Rectal smooth muscle tissue (tissue), 1 donor: Measurements from ENCODE around the gene ANO9.
A peak's percentile ranks its signal among the peaks of the same experiment; 100 is the strongest.
"Not testable (repeated sequence)": the region's sequence is repeated elsewhere in the genome, so short reads cannot be mapped to it uniquely, and the experiment has no call there.

Experiments
- H3K27ac ChIP-seq: one replicate; pipeline ENCODE4 v1.7.0; 2013; ENCODE audit warnings: low read depth, low read length, inconsistent platforms
- H3K27me3 ChIP-seq: one replicate; pipeline ENCODE4 v1.7.0; 2013; ENCODE audit warnings: low read length; ENCODE audit not compliant: control insufficient read depth, insufficient read depth
- H3K36me3 ChIP-seq: one replicate; pipeline ENCODE4 v1.7.0; 2013; ENCODE audit warnings: low read length; ENCODE audit not compliant: control insufficient read depth, insufficient read depth
- H3K4me1 ChIP-seq: one replicate; pipeline ENCODE4 v1.7.0; 2013; ENCODE audit warnings: low read length; ENCODE audit not compliant: control insufficient read depth, insufficient read depth
- H3K4me3 ChIP-seq: one replicate; pipeline ENCODE4 v1.7.0; 2013; ENCODE audit warnings: low read length
- H3K9ac ChIP-seq: one replicate; pipeline ENCODE4 v1.7.0; 2013; ENCODE audit warnings: low read length

Gene ANO9

DNA sequence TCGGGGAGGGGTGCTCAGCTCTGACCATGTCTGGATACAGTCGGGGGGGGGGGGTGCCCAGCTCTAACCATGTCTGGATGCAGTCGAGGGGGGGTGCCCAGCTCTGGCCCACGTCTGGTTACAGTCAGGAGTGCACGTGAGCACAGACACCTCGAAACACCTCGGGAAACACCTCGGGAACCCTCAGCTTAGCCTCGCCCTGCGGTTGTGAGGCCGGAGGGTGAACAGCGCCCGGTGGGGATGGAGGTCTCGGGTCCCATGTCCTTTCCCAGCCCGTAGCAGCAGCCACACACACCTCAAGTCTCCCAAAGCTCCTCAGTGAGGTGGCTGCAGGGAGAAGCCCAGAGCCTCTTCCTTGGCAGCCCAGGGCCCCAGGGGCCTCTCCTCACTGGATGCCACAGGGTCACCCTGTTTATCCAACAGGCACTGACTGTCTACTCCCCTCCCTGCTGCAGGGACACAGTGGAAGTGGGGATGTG, 29.1 kb downstream of the ANO9 start:
- Histone ChIP-seq H3K4me1 (no peaks in the 10 kb centered on the region), H3K27ac (no peak overlapping the region), H3K27me3 (peaks cover 5% of the 10 kb centered on the region), H3K9ac (no peak overlapping the region), H3K36me3 (no peaks in the 10 kb centered on the region), H3K4me3 (no peak overlapping the region)

- H3K27me3 ChIP-seq, H3K9ac ChIP-seq, H3K4me1 ChIP-seq, H3K27ac ChIP-seq, H3K36me3 ChIP-seq, H3K4me3 ChIP-seq: not testable (repeated sequence)
Observed at GRCh38 chr11:411520-411919, 30.3 kb downstream of the ANO9 start.

DNA sequence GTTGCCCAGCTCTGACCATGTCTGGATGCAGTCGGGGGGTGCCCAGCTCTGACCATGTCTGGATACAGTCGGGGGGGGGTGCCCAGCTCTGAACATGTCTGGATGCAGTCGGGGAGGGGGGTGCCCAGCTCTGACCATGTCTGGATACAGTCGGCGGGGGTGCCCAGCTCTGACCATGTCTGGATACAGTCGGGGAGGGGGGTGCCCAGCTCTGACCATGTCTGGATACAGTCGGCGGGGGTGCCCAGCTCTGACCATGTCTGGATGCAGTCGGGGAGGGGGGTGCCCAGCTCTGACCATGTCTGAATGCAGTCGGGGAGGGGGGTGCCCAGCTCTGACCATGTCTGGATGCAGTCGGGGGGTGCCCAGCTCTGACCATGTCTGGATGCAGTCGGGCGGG, 31.1 kb downstream of the ANO9 start:
- not testable (repeated sequence) for H3K4me3 ChIP-seq, H3K36me3 ChIP-seq, H3K27ac ChIP-seq, H3K4me1 ChIP-seq, H3K27me3 ChIP-seq, H3K9ac ChIP-seq

DNA sequence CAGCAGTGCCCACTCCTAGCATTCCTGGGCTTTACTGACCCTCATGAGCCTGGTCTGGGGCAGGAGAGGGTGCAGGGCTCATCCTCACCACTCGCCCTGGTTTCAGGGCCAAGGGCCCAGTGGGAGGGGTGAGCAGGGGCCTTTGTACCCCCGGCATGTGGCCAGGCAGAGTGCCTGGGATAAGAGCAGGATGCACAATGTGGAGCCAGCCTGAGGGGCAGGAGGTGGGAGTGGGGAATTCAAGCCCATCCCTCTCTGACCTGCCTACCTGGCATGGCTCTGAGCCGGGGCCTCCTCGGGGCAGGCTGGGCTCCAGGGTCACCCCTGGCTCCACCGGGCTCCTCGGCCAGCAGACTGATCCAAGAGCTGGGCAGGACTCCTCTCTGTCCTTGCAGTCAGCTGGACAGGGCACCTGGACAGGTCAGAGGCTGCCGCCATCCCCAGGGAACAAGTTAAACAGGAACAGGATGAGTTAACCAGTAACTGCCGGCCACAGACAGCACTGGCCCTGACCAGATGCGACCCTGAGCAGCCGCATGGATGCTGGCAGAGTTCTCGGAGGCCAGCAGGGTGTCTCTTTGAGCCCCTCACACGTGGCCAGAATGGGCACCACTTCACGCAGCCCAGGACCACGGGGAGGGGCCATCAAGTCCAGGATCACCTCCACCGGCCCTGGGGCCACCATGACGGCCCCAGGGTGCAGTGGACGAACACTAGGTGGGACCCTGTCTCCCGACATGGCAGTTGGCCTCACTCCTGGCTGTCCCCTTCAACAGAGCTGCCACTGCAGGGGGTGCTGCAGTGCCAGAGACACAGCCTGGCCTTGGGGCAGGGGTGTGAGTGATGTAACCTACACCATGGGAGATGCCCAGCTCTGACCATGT, 32.0 kb downstream of the ANO9 start:
- H3K4me1 ChIP-seq: peaks cover 4% of the 10 kb centered on the region
- H3K27ac ChIP-seq: no peak overlapping the region
- H3K27me3 ChIP-seq: peaks cover 2% of the 10 kb centered on the region
- no peak overlapping the region for H3K9ac ChIP-seq
- no peaks in the 10 kb centered on the region for H3K36me3 ChIP-seq
- no peak overlapping the region for H3K4me3 ChIP-seq

- no peaks in the 10 kb centered on the region for H3K36me3 ChIP-seq
- H3K27me3 ChIP-seq: peaks cover 2% of the 10 kb centered on the region
- no peak overlapping the region for H3K27ac ChIP-seq
- H3K9ac ChIP-seq: no peak overlapping the region
- peaks cover 4% of the 10 kb centered on the region for H3K4me1 ChIP-seq
- H3K4me3 ChIP-seq: no peak overlapping the region
Observed at GRCh38 chr11:409008-409599, 32.7 kb downstream of the ANO9 start.

- Histone ChIP-seq H3K4me1 (peaks cover 4% of the 10 kb centered on the region), H3K4me3 (no peak overlapping the region), H3K36me3 (no peaks in the 10 kb centered on the region), H3K9ac (no peak overlapping the region), H3K27ac (no peak overlapping the region), H3K27me3 (peaks cover 2% of the 10 kb centered on the region)
Observed at GRCh38 chr11:408154-409007, 33.4 kb downstream of the ANO9 start.

DNA sequence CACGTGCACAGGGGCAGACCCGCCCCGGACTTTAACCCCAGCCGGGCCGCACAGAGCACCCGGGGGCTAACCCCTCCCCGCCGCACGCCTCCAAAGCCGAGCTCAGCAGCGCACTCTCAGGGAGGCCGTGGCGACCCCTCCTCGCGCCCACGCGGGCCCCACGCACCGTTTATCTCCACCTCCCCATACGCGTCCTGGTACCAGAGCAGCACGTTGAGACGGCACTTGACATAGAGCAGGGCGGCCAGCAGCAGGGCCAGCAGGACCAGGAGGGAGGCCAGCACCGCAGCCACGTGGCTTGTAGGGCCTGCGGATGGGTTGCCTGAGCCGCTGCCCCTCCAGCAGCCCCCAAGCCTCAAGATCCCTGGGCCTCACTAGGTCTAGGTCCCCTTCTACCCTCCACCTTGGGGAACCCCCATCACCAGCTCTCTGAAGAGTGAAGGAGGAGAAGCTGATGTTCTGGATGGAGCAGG, 34.1 kb downstream of the ANO9 start:
- Histone ChIP-seq H3K27ac (no peak overlapping the region), H3K36me3 (no peaks in the 10 kb centered on the region), H3K27me3 (peaks cover 2% of the 10 kb centered on the region), H3K4me1 (peaks cover 4% of the 10 kb centered on the region), H3K4me3 (peak overlapping the region; percentile 45), H3K9ac (no peak overlapping the region)

- H3K36me3 ChIP-seq: no peaks in the 10 kb centered on the region
- peak overlapping the region; percentile 71 for H3K4me3 ChIP-seq
- peak overlapping the region; percentile 51 for H3K27ac ChIP-seq
- peaks cover 2% of the 10 kb centered on the region for H3K27me3 ChIP-seq
- H3K4me1 ChIP-seq: peaks cover 4% of the 10 kb centered on the region
- no peak overlapping the region for H3K9ac ChIP-seq
Observed at GRCh38 chr11:406796-407650, 34.8 kb downstream of the ANO9 start.

DNA sequence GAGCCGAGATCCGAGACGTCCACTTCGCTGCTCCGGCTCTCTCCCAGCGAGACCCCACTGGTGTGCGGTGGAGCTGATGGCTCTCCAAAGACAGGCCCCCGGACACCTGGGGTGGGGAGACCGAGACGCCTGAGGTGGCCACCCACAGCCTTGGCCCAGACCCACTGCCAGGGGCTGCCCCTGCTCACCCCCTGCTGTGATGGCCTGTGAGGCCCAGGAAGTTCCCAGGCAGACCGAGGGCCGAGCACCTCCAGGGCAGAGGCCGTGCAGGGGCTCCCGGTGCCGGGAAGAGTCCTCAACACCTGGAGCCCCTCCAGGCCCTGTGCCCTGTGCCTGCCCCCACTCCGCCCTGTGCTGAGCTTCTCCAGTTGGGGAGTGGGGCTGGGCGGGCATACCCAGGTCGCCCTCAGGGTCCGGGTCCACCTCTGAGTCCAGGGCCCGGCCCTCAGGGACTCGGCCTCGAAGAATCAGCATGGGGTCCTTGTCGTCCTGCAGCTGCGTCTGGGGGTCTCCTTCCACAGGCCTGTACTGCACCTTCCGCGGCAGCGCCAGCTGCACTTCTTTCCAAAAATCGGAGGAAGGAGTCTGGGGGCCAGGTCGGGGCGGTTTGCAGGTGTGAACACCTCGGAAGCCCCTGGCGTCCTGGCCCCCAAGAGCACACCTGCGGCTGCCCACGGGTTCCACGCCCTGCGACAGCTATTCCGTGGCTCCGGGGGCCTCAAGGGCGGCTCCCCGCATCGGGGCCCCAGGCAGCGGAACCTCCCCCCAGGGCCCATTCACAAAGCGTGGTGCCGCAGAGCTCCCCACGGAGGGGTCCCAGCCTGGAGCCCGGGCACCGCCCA, 35.6 kb downstream of the ANO9 start:
- peak overlapping the region; percentile 51 for H3K27ac ChIP-seq
- peaks cover 4% of the 10 kb centered on the region for H3K4me1 ChIP-seq
- peaks cover 2% of the 10 kb centered on the region for H3K27me3 ChIP-seq
- H3K9ac ChIP-seq: no peak overlapping the region
- peak overlapping the region; percentile 71 for H3K4me3 ChIP-seq
- no peaks in the 10 kb centered on the region for H3K36me3 ChIP-seq

DNA sequence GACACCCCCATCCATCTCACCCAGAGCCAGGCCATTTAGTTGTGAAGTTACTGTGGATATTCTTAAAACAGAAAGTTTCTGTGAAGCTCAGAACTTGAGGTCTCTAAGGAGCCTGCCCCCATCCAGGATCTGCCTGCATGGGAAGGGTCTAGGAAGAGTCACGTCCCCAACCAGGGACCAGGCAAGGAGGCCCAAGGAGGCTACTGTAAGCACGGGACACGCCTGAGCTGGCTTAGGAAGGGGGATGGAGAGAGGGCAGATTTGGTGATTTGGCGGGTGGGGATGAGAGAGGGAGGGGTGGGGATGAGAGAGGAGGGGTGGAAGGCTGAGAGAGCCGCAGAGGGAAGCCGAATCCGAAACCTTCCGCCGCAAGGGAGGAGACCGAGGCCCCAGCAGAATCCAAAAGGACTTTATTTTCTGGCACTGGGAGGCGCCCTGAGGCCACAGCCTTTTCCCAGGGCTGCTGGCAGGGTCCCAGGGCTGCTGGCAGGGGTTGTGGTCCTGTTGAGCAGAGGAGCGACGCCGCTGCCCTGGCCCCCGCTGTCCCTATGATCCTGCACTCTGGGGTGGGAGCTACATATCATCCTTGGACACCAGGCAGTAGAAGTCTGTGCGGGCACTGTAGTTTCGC, 36.4 kb downstream of the ANO9 start:
- H3K4me3 ChIP-seq: no peak overlapping the region
- peaks cover 4% of the 10 kb centered on the region for H3K4me1 ChIP-seq
- no peaks in the 10 kb centered on the region for H3K36me3 ChIP-seq
- peaks cover 2% of the 10 kb centered on the region for H3K27me3 ChIP-seq
- H3K9ac ChIP-seq: no peak overlapping the region
- no peak overlapping the region for H3K27ac ChIP-seq
